Gastrocnemius medialis (tissue), 4 donors: ENCODE measurements around the gene GNAZ.

ENCODE experiments used
- POLR2A ChIP-seq, 2 donors: fragments of 450-650 bp; IDR thresholded peaks; one replicate each; pipeline ENCODE4 v1.6.1; 2017; ENCODE audit warnings: antibody characterized with exemption in 2 of 2, mild to moderate bottlenecking in 2 of 2, moderate library complexity in 2 of 2
- TF ChIP-seq, protein P1 (sequence below), 5 experiments: fragments of 450-650 bp in 3 of 5; fragments of 200-600 bp in 2 of 5; sonication (generic) in 2 of 5; IDR thresholded peaks in 4 of 5; conservative IDR thresholded peaks in 1 of 5; 1 replicate in 4 of 5; 2 replicates in 1 of 5; pipeline ENCODE4 v1.5.1; 2016 to 2019; ENCODE audit warnings: antibody characterized with exemption in 5 of 5, mild to moderate bottlenecking in 3 of 5, moderate library complexity in 3 of 5

- TF ChIP-seq, protein P1, sequence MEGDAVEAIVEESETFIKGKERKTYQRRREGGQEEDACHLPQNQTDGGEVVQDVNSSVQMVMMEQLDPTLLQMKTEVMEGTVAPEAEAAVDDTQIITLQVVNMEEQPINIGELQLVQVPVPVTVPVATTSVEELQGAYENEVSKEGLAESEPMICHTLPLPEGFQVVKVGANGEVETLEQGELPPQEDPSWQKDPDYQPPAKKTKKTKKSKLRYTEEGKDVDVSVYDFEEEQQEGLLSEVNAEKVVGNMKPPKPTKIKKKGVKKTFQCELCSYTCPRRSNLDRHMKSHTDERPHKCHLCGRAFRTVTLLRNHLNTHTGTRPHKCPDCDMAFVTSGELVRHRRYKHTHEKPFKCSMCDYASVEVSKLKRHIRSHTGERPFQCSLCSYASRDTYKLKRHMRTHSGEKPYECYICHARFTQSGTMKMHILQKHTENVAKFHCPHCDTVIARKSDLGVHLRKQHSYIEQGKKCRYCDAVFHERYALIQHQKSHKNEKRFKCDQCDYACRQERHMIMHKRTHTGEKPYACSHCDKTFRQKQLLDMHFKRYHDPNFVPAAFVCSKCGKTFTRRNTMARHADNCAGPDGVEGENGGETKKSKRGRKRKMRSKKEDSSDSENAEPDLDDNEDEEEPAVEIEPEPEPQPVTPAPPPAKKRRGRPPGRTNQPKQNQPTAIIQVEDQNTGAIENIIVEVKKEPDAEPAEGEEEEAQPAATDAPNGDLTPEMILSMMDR (IDR thresholded peaks at IDR 0.05 in 4 of 5, conservative IDR thresholded peaks at IDR 0.05 in 1 of 5) = no peak
- no peak for TF ChIP-seq POLR2A (IDR thresholded peaks at IDR 0.05)
Observed at GRCh38 chr22:23077627-23078461, 7.5 kb downstream of the GNAZ start.
